C4-2B (cell line): ENCODE data around the gene GDF7.

Source experiments
- CTCF ChIP-seq: fragments of 450-650 bp; conservative IDR thresholded peaks from 2 replicates; pipeline ENCODE4 v1.5.1; 2017; ENCODE audit warnings: mild to moderate bottlenecking
- ZFX ChIP-seq: fragments of 450-650 bp; IDR thresholded peaks from 2 replicates; pipeline ENCODE4 v1.6.1; 2017

- TF ChIP-seq CTCF (no peak), ZFX (no peak)
Observed at GRCh38 chr2:20641123-20641985, 25.6 kb upstream of the GDF7 start.
